SK-N-MC (cell line): ENCODE data around the gene EIF2S2.

Source experiments
- EZH2 ChIP-seq: fragments of 200-600 bp; sonication (generic); IDR thresholded peaks from one replicate; pipeline ENCODE4 v1.6.1; 2017; ENCODE audit warnings: antibody characterized with exemption
- POLR2AphosphoS5 ChIP-seq: IDR thresholded peaks from 2 replicates; pipeline ENCODE4 v1.6.1; 2012; ENCODE audit warnings: mild to moderate bottlenecking, low read depth, low read length, borderline replicate concordance

- no peak for TF ChIP-seq POLR2AphosphoS5
- TF ChIP-seq EZH2: no peak
Observed at GRCh38 chr20:34042262-34042661, 69.8 kb downstream of the EIF2S2 start.
